Measurements from ENCODE around the gene A1CF.

A1CF gene

GRCh38 chr10:50832171-50832751 lies 53.2 kb downstream of the A1CF start:
- TF ChIP-seq CTCF (conservative IDR thresholded peaks at IDR 0.05; ENCODE audit: low read depth): no peak
- POLR2A ChIA-PET (ENCODE audit: low non-redundant PET): no interaction called here
- DNase-seq (ENCODE audit: low spot score): no peak
- no peak overlapping the region for H3K27ac ChIP-seq
- CTCF ChIA-PET: interaction anchor here (0.6 kb wide), 1 partner anchor 614 kb away, joined by 3 read pairs; no protein-coding TSS in a partner anchor

GRCh38 chr10:50830066-50830465 lies 55.4 kb downstream of the A1CF start:
- TF ChIP-seq CTCF (conservative IDR thresholded peaks at IDR 0.05; ENCODE audit: low read depth): no peak

GRCh38 chr10:50824782-50825181 lies 60.6 kb downstream of the A1CF start:
- POLR2A ChIA-PET (ENCODE audit: low non-redundant PET): interaction anchor here (0.6 kb wide), 1 partner anchor 65 kb away, joined by 3 read pairs; no protein-coding TSS in a partner anchor
- no peak for DNase-seq (ENCODE audit: low spot score)
- no peak overlapping the region for H3K27ac ChIP-seq
- no peak for TF ChIP-seq CTCF (conservative IDR thresholded peaks at IDR 0.05; ENCODE audit: low read depth)
- CTCF ChIA-PET: interaction anchor here (0.5 kb wide), 1 partner anchor 9 kb away, joined by 3 read pairs; no protein-coding TSS in a partner anchor

More at GRCh38 chr10:50830066-50830465, 55.4 kb downstream of the A1CF start:
- CTCF ChIA-PET: no interaction called here
- no peak for DNase-seq (ENCODE audit: low spot score)
- H3K27ac ChIP-seq: no peak overlapping the region
- POLR2A ChIA-PET (ENCODE audit: low non-redundant PET): no interaction called here

- TF ChIP-seq CTCF (conservative IDR thresholded peaks at IDR 0.05; ENCODE audit: low read depth): no peak
- POLR2A ChIA-PET (ENCODE audit: low non-redundant PET): no interaction called here
- CTCF ChIA-PET: no interaction called here
Observed at GRCh38 chr10:50823789-50824188, 61.6 kb downstream of the A1CF start.

GRCh38 chr10:50809596-50809995 lies 75.8 kb downstream of the A1CF start:
- CTCF ChIA-PET: no interaction called here
- TF ChIP-seq CTCF (conservative IDR thresholded peaks at IDR 0.05; ENCODE audit: low read depth): no peak
- POLR2A ChIA-PET (ENCODE audit: low non-redundant PET): no interaction called here
- DNase-seq (ENCODE audit: low spot score): no peak
- no peak overlapping the region for H3K27ac ChIP-seq

More at GRCh38 chr10:50823789-50824188, 61.6 kb downstream of the A1CF start:
- no peak for DNase-seq (ENCODE audit: low spot score)
- H3K27ac ChIP-seq: no peak overlapping the region

- ChIA-PET CTCF (no interaction called here), POLR2A (ENCODE audit: low non-redundant PET) (no interaction called here)
- no peak overlapping the region for H3K27ac ChIP-seq
- TF ChIP-seq CTCF (conservative IDR thresholded peaks at IDR 0.05; ENCODE audit: low read depth): no peak
- DNase-seq (ENCODE audit: low spot score): no peak
Observed at GRCh38 chr10:50807851-50808776, 77.3 kb downstream of the A1CF start.
